Stomach (tissue), 9 donors: ENCODE data around the gene HEBP1. TPM values are rescaled to one million over a fixed set of nuclear protein-coding genes. Genes with fewer than 3 reads are reported as not detected.

ENCODE experiments used
- DNase-seq, 2 donors: peaks; one replicate each; pipeline versions ENCODE4 v3.0.0 to v3.0.0-alpha.2; 2013 to 2019
- H3K27ac ChIP-seq, 5 donors: fragments of 200-600 bp in 4 of 5; sonication (generic) in 4 of 5; one replicate each; pipeline ENCODE4 v1.5.1; 2013 to 2019; ENCODE audit warnings: mild to moderate bottlenecking in 1 of 5, moderate library complexity in 1 of 5
- H3K27me3 ChIP-seq, 3 donors: fragments of 200-600 bp; sonication (generic); one replicate each; pipeline ENCODE4 v1.5.1; 2017 to 2019; ENCODE audit warnings: mixed run types in 1 of 3
- H3K36me3 ChIP-seq, 4 donors: fragments of 200-600 bp; sonication (generic); 1 replicate in 3 of 4; 2 replicates in 1 of 4; pipeline ENCODE4 v1.5.1; 2016 to 2019
- H3K4me1 ChIP-seq, 4 donors: fragments of 200-600 bp; sonication (generic); one replicate each; pipeline ENCODE4 v1.5.1; 2016 to 2019
- H3K4me3 ChIP-seq, 4 donors: fragments of 200-600 bp; sonication (generic) in 3 of 4; one replicate each; pipeline ENCODE4 v1.5.1; 2016 to 2019; ENCODE audit warnings: mild to moderate bottlenecking in 1 of 4
- H3K9me3 ChIP-seq, 4 donors: fragments of 200-600 bp; sonication (generic); one replicate each; pipeline ENCODE4 v1.5.1; 2016 to 2019
- CTCF ChIP-seq, 7 experiments: fragments of 450-650 bp in 4 of 7; fragments of 200-600 bp in 3 of 7; sonication (generic) in 3 of 7; IDR thresholded peaks; one replicate each; pipeline ENCODE4 v1.5.1; 2016 to 2019; ENCODE audit warnings: antibody characterized with exemption in 7 of 7, control low read depth in 2 of 7, mild to moderate bottlenecking in 1 of 7
- EP300 ChIP-seq: sonication (generic); formaldehyde crosslinking; IDR thresholded peaks from one replicate; pipeline ENCODE4 v1.6.1; 2017; ENCODE audit warnings: antibody characterized with exemption
- POLR2A ChIP-seq, 4 donors: fragments of 450-650 bp; IDR thresholded peaks; one replicate each; pipeline ENCODE4 v1.6.1; 2016; ENCODE audit warnings: antibody characterized with exemption in 4 of 4, control low read depth in 2 of 4, mild to moderate bottlenecking in 1 of 4, moderate library complexity in 1 of 4
- POLR2AphosphoS5 ChIP-seq, 3 donors: sonication (generic); formaldehyde crosslinking; IDR thresholded peaks; one replicate each; pipeline ENCODE4 v1.6.1; 2016; ENCODE audit warnings: antibody characterized with exemption in 3 of 3
- WGBS, 5 donors: extraction: QIAGEN DNeasy Blood & Tissue Kit in 3 of 5; methylation state at CpG; one replicate each; pipeline versions ENCODE4 v1.1.5 to v1.1.7; 2013 to 2018; 5-methylcytosine and 5-hydroxymethylcytosine counted together
- intact Hi-C: fragments of 100-400 bp; cut with DNase I; formaldehyde crosslinking; loops from one replicate; pipeline ENCODE4 v1.15.1; 2023; ENCODE audit warnings: low total_unique reads
- polyA plus RNA-seq, 3 donors: library from polyadenylated mRNA; stranded (reverse); fragments of 200-250 nt; gene quantifications; one replicate each; pipeline ENCODE4 v1.2.3, GENCODE V29; 2013
- total RNA-seq, 5 donors: library from RNA; depleted of rRNA; stranded (reverse); fragments of >200 nt; gene quantifications; one replicate each; pipeline versions ENCODE4 v1.1.0 to v1.2.3, GENCODE V29; 2014 to 2016
- donor health status: healthy with polysubstance abuse.
- donor health status: Bipolar disorder and iron deficiency.
- donor health status: healthy.

The HEBP1 gene
- total and polyA plus RNA-seq, 8 donors, result 0.45 to 57.3 (median 28.6) TPM

- Histone ChIP-seq H3K27ac (no peak overlapping the region), H3K4me1 (peaks cover 0 to 7% (median 3%) of the 10 kb centered on the region in 4 donors), H3K27me3 (no peaks in the 10 kb centered on the region), H3K9me3 (peaks cover 0 to 16% (median 11%) of the 10 kb centered on the region in 4 donors), H3K4me3 (no peak overlapping the region), H3K36me3 (peaks cover 17 to 75% (median 68%) of the 10 kb centered on the region in 4 donors)
- no peak for DNase-seq
- intact Hi-C loops, result loop anchor here (10.0 kb wide), 1 partner anchor 58 kb away; no protein-coding TSS in a partner anchor
- 99 to 100% (median 99%) methylated on average over 2 of the region's 2 CpGs for WGBS, 5 donors
- TF ChIP-seq CTCF (IDR thresholded peaks at IDR 0.05) (no peak), EP300 (no peak), POLR2AphosphoS5 (IDR thresholded peaks at IDR 0.05) (no peak), POLR2A (IDR thresholded peaks at IDR 0.05) (no peak)
These were observed 27.0 kb downstream of the HEBP1 start for GRCh38 chr12:12973019-12973418.

DNA sequence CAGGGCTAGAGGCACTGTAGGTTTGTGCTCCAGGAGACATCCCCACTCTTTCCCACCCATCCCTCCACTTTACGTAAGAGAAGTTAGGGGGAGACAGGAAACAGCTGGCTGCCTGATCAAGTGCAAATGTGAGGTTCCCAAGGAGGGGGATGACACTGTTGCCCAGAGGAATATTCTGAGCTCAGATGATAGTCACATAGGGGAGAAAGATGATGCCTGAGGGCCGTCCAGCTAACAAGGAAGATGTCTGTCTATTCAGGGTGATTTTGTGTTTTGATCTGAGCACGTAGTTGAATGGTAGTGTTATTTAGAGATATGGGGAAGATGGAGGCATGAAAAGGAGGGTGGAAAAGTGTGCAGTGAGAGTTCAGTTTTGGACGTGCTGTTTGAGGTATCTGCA, 34.2 kb downstream of the HEBP1 start:
- DNase-seq, result no peak
- Histone ChIP-seq H3K27me3 (no peaks in the 10 kb centered on the region), H3K4me1 (no peaks in the 10 kb centered on the region), H3K27ac (no peak overlapping the region), H3K4me3 (no peak overlapping the region), H3K9me3 (no peaks in the 10 kb centered on the region), H3K36me3 (peaks cover 5 to 42% (median 33%) of the 10 kb centered on the region in 4 donors)
- WGBS, 5 donors, result 67 to 82% (median 78%) methylated on average over 4 of the region's 4 CpGs
- TF ChIP-seq POLR2A (IDR thresholded peaks at IDR 0.05) (no peak), EP300 (no peak), POLR2AphosphoS5 (IDR thresholded peaks at IDR 0.05) (no peak), CTCF (IDR thresholded peaks at IDR 0.05) (no peak)
- intact Hi-C loops, result no loop called here

- whole genome bisulfite sequencing, 5 donors, result 88 to 95% (median 90%) methylated on average over 4 of the region's 4 CpGs
- intact Hi-C loops, result no loop called here
- H3K36me3 ChIP-seq, result peaks cover 5 to 26% (median 23%) of the 10 kb centered on the region in 4 donors
These were observed 35.8 kb downstream of the HEBP1 start for GRCh38 chr12:12964255-12964654.

GRCh38 chr12:12960639-12961209, 39.3 kb downstream of the HEBP1 start:
- no peaks in the 10 kb centered on the region for H3K27me3 ChIP-seq
- no peaks in the 10 kb centered on the region for H3K4me1 ChIP-seq
- TF ChIP-seq EP300 (no peak), POLR2A (IDR thresholded peaks at IDR 0.05) (no peak), CTCF (IDR thresholded peaks at IDR 0.05) (no peak), POLR2AphosphoS5 (IDR thresholded peaks at IDR 0.05) (no peak)
- H3K4me3 ChIP-seq, result no peak overlapping the region
- no peak for DNase-seq
- no peaks in the 10 kb centered on the region for H3K36me3 ChIP-seq
- intact Hi-C loops, result no loop called here
- WGBS, 5 donors, result 80 to 90% (median 83%) methylated on average over 5 of the region's 5 CpGs
- no peaks in the 10 kb centered on the region for H3K9me3 ChIP-seq
- H3K27ac ChIP-seq, result no peak overlapping the region

More at GRCh38 chr12:12964255-12964654, 35.8 kb downstream of the HEBP1 start:
- Histone ChIP-seq H3K4me3 (no peak overlapping the region), H3K27ac (no peak overlapping the region), H3K27me3 (no peaks in the 10 kb centered on the region), H3K4me1 (no peaks in the 10 kb centered on the region), H3K9me3 (no peaks in the 10 kb centered on the region)
- DNase-seq, result no peak
- TF ChIP-seq POLR2A (IDR thresholded peaks at IDR 0.05) (no peak), CTCF (IDR thresholded peaks at IDR 0.05) (no peak), EP300 (no peak), POLR2AphosphoS5 (IDR thresholded peaks at IDR 0.05) (no peak)
